HL-60/S4 (cell line): ENCODE measurements around the gene E2F8.

ENCODE experiments used
- in situ Hi-C: fragments of 300-500 bp; cut with MboI; formaldehyde crosslinking; loops from 2 replicates; pipeline ENCODE4 v1.14.3; 2022; ENCODE audit warnings: low sequenced_read_pairs

Gene E2F8

DNA sequence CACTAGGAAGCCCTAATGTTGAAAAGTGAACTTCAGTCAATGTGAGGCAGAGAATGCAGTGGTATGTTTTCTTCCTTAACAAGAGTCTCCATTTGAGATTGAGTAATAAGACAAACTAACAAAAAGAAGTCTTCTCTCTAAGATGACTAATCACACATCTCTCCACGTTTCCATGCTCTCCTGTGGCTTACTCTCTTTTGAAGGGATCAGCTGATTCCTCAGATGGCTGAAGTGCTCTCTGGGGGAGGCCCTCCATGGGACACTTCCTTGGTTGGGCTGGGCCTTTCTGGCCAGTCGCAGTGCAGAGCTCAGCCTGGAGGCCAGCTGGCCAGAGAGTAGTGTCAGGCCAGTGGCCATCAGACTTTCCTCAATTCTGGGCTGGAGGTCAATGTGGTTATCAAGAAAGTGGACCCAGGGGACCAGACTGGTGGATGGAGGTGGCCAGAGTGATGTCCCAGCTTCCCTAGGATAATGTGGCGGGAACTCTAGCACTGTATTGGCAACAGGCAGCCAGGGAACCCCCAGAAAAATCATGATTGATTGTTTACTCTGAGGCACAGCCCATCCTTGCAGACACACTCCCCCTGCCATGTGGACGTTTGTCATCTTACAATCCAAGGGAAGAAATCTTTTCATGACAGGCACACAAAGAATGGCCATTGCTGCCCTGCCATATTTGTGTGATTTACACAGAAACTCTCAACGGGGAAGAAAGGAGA, 53.5 kb downstream of the E2F8 start:
- in situ Hi-C loops, result no loop called here

DNA sequence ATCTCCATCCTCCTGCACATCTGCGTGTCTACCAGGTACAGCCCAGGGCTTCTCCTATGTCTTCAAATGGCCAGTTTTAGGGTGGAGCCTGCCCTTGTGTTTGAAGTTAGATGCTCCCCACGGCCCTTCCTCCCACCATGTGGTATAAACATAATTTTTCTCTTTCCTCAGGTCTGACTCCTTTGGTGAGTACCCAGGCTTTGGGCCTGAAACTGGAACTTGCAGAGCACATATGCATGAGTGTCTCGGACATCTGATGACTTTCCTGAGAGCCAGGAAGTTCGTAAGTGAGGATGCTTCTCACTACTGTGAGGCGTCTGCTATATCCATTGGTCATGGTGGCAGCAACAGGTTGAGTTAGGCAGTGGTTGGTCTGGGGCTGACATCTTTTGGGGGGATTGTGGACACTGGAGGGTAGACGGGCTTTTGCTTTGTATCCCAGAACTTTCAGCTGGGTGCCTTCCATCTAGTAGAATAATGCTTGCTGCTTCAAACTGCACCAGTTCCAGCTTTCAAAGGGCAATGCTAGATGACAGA, 55.2 kb downstream of the E2F8 start:
- in situ Hi-C loops, result no loop called here

DNA sequence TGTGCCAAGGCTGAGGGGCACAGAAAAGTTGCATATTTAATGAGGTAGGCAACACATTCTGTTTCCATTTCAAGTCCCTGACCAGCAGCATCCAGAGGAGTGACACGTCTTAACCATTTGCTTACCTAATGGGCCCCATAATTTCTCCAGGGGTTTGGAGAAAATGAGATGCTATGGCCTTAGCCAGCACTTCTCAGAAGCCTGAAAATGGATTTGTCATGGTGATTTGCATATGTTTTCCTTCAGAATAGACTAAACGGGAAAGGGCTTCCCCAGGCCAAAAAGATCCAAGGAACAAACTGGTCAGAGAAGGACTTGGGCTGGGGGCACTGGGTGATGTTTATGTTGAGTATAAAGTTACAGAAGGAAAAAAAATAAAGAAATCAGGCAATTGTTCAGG, 55.7 kb downstream of the E2F8 start:
- in situ Hi-C loops, result no loop called here

DNA sequence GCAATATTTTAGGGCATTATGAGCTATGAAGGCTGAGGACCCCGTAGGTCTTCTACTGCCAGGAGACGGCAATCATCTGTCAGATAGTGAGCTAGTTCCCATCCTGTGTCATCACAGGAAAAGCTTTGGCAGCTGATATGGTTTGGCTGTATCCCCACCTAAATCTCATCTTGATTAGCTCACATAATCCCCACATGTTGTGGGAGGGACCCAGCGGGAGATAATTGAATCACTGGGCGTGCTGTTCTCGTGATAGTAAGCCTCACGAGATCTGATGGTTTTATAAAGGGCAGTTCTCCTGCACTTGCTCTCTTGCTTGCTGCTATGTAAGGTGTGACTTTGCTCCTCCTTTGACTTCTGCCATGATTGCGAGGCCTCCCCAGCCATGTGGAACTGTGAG, 57.1 kb downstream of the E2F8 start:
- in situ Hi-C loops, result no loop called here

DNA sequence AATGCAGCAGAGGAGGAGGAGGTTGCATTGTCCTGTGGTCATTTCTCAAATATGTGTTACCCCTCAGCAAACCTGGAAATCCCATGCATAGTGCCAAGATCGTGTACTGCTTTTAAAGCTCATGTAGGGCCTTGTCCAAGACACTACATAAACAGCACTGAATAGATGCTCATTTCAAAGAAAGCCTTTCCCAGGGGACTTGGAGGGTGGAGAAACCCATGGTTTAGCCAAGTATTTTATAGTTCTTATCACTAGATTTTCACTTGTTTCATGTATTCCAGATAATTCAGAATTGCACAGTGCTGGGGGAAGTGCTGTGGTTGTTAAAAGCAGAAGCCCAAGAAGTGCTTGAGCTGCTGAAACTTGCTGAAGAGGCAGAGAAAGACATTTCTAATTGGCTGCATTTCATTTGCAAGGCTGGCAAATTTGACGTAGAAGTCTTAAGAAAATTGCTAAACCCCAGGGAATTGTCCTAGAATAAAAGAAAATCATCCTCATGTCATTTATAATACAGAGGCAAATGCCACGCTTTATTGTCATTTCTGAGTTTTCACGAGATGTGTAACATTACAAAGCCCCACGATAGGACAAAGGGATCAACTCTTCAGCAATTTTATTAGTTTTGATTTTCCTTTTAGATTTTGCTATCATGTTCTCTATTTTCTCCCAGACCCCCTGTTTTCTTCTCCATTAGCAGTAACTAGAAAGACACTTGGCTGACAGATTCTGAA, 59.0 kb downstream of the E2F8 start:
- in situ Hi-C loops, result no loop called here

DNA sequence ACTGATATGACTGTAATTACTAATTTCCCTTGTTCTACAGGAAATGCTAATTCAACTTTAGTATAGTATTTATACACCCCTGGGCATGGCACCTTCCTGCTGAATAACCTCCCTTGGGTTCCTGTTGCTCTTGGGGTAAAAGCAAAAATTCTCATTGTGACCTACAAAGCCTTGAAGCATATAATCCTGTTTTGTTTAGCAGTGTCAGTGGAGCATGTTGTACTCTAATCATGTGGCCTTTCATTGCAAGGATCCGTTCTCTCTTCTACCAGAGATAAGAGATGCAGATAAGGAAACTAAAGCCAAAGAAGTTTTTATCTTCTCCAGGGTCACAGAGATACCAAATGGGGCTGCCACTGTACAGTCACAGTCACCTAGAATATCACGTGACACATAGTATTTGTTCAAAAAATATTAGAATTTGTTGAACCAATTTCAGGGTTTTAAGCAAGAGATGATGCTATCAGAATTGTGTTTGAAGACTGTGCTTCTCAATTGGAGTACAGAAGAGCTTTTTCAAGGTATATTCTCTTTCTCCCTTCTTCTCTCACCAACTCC, 64.0 kb downstream of the E2F8 start:
- in situ Hi-C loops, result no loop called here
